GM18951 (cell line): Measurements from ENCODE around the gene ZHX3.

ENCODE experiments used
- POLR2A ChIP-seq: IDR thresholded peaks from 4 replicates; pipeline ENCODE4 v1.6.1; 2011; ENCODE audit warnings: mild to moderate bottlenecking; ENCODE audit not compliant: insufficient read length, insufficient read depth; ENCODE audit errors: extremely low read depth
- in situ Hi-C: fragments of 300-500 bp; cut with MboI; formaldehyde crosslinking; loops from one replicate; pipeline ENCODE4 v1.12.0; 2022; ENCODE audit warnings: low sequenced_read_pairs, mixed read lengths, inconsistent platforms; ENCODE audit not compliant: unreplicated experiment

ZHX3 gene

GRCh38 chr20:41200446-41201202 lies 116.9 kb downstream of the ZHX3 start:
- TF ChIP-seq POLR2A, result no peak
- in situ Hi-C loops, result no loop called here

GRCh38 chr20:41198443-41198842 lies 119.1 kb downstream of the ZHX3 start:
- TF ChIP-seq POLR2A, result no peak
- in situ Hi-C loops, result no loop called here

GRCh38 chr20:41196653-41197225 lies 120.8 kb downstream of the ZHX3 start:
- TF ChIP-seq POLR2A, result no peak
- in situ Hi-C loops, result no loop called here

GRCh38 chr20:41192575-41192974 lies 125.0 kb downstream of the ZHX3 start:
- in situ Hi-C loops, result no loop called here
- TF ChIP-seq POLR2A, result no peak

GRCh38 chr20:41191562-41192500 lies 125.7 kb downstream of the ZHX3 start:
- in situ Hi-C loops, result no loop called here
- TF ChIP-seq POLR2A, result no peak

- in situ Hi-C loops, result no loop called here
- TF ChIP-seq POLR2A, result no peak
These were observed 129.9 kb downstream of the ZHX3 start for GRCh38 chr20:41187668-41188067.

- no peak for TF ChIP-seq POLR2A
- in situ Hi-C loops, result no loop called here
These were observed 132.3 kb downstream of the ZHX3 start for GRCh38 chr20:41185013-41185757.

GRCh38 chr20:41183831-41184230 lies 133.7 kb downstream of the ZHX3 start:
- in situ Hi-C loops, result no loop called here
- TF ChIP-seq POLR2A, result no peak

- no peak for TF ChIP-seq POLR2A
- in situ Hi-C loops, result no loop called here
These were observed 134.1 kb downstream of the ZHX3 start for GRCh38 chr20:41183391-41183790.

GRCh38 chr20:41182296-41183212 lies 135.0 kb downstream of the ZHX3 start:
- in situ Hi-C loops, result no loop called here
- no peak for TF ChIP-seq POLR2A

GRCh38 chr20:41181567-41181966 lies 136.0 kb downstream of the ZHX3 start:
- in situ Hi-C loops, result no loop called here
- no peak for TF ChIP-seq POLR2A
